ENCODE results near the gene RNF125.
"Not testable (repeated sequence)": the region's sequence is repeated elsewhere in the genome, so short reads cannot be mapped to it uniquely, and the experiment has no call there.

Gene RNF125

DNA sequence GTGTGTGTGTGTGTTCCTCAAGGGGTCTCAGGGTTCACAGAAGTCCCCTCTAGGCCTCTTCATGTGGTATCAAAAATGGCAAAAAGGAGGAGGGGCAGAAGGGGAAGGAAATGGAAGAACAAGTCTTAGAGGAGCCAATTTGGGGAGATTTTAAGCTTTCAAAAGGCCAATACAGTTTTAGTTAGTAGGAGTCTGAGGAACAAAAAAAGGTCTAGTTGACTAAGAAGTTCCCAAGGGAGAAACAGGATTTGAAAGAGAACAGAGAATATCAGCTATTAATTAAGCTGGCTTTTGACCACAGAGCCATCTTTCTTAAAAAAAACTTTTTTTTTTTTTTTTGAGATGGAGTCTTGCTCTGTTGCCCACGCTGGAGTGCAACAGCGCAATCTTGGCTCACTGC, 7.1 kb downstream of the RNF125 start:
- DNase-seq (ENCODE audit: low spot score) = no peak

DNA sequence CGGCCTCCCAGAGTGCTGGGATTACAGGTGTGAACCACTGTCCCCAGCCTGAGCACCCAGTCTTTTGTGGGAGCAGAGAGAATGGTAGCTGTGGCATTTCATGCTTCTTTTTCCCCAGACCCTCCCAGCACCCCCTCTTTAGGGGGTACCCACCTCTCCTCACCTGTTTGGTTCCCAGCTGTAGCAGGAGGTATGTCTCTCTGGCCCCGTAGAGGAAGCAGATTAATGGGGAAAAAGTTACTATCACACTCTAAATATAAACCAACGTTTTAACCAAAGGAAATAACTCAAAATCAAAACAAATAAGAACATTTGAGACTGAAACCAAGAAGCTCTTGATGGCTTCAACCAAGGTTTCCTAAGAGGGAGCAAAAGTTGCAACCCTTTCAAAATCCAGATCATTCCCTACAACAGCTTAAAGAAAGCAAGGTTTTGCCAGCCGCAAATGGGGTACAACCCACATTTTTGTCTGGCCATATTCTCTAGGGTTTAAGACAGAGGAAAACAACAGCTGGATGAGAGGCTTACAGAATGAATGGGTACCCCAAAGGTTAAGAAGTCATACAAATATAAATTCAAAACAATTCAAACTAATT, 8.0 kb downstream of the RNF125 start:
- DNase-seq (ENCODE audit: low spot score) = no peak

- DNase-seq (ENCODE audit: low spot score) = no peak
Observed at GRCh38 chr18:32029558-32029957, 10.9 kb downstream of the RNF125 start.

- DNase-seq (ENCODE audit: low spot score) = no peak
Observed at GRCh38 chr18:32032609-32033008, 14.0 kb downstream of the RNF125 start.

GRCh38 chr18:32036506-32037180, 18.0 kb downstream of the RNF125 start:
- no peak for DNase-seq (ENCODE audit: low spot score)

GRCh38 chr18:32037616-32038015, 19.0 kb downstream of the RNF125 start:
- no peak for DNase-seq (ENCODE audit: low spot score)

GRCh38 chr18:32040936-32041335, 22.3 kb downstream of the RNF125 start:
- DNase-seq (ENCODE audit: low spot score) = no peak

GRCh38 chr18:32042337-32042736, 23.7 kb downstream of the RNF125 start:
- no peak for DNase-seq (ENCODE audit: low spot score)

DNA sequence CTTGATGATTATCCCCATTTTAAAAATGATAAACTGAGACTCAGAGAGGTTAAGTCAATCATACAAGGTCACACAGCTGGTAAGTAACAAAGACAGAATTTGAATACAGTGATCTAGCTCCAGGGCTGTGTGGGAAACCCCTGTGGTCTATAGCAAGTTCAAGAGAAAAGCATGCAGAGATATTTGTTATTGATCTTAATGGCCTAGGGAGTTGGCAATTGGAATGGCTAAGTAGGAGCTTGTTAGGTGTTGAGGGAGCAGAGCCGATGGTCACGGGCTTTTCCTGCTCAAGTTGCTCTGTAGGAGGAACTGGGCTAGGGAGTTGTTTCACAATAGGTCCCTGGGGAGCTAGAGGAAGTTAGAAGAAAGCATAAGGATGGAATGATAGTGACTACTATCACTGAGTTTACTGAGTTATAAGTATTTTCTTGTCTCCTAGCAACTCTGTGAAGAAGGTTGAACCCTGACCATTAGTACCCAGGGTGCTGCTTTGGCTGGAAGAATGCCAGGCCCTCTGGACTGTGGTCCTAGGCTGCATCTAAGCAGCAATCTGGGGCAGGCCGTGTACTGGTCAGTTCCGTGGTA, 30.0 kb downstream of the RNF125 start:
- no peak for DNase-seq (ENCODE audit: low spot score)

GRCh38 chr18:32049393-32050171, 31.0 kb downstream of the RNF125 start:
- DNase-seq (ENCODE audit: low spot score) = no peak

DNA sequence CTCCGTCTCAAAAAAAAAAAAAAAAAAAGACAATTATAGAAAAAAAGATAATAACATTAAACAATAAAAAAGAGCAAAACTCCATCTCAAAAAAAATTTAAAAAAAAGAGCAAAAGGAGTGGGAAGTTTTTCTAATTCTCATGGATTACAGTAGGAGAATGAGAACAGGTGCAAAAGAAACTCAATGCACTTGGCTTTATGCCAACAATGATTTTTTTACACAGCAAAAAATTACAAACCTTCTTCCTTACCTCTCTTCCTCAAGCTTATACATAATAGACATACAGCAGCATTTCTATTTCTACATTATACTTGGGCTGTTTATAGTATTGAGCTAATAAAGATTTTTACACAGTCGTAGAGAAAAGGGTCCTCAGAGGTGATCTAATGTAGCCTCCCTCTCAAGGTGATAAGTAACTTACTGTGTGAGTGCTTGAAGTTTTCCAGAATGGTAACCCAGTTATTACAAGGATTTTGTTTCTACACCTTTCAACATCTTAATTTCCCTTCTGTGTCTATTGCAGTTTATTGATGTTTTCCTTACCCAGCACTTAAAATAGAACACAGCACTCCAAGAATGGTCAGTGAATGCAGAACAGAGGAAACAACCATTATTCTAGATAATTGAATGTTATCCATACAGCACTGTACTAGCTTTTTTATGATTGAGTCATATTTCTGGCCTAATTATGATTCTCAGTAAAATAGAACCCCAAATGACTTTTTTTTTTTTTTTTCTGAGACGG, 38.2 kb downstream of the RNF125 start:
- DNase-seq (ENCODE audit: low spot score) = no peak

DNA sequence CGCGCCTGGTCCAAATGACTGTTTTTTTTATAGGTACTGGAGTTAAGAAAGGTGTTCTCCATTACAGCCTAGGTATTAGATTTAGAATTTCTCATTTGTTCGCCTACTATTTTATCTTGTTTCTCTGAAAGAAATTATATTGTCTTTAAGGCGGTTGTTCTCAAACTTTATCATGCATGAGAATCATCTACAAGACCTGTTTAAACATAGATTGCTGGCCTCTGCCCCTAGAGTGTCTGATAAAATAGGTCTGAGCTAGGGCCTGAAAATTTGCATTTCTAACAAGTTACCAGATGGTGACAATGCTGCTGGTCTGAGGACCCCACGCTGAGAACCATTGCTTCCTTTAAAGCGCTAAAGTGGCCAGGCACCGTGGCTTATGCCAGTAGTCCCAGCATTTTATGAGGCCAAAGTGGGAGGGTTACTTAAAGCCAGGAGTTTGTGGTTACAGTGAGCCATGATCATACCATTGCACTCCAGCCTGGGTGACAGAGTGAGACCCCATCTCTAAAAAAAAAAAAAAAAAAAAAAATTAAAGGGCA, 39.1 kb downstream of the RNF125 start:
- peak; percentile 33 for DNase-seq (ENCODE audit: low spot score)

DNA sequence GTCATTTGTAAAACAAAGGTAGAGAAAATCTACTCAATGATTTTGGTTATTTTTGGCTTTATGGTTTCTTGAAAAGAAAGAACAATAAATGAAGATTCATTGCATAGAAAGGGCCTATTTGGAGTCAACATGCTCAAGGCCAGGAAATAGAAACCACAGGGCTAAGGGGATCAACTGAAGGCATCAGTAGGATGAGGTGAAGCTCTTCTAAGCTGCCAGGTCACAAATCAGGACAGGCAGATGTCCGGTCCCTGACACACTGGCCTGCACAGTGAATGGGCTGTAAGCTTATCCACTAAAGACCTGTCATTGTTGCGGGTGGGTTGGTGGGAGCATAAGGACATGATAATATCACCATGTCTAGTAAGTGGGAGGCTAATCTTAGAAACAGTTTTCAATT, 41.4 kb downstream of the RNF125 start:
- no peak for DNase-seq (ENCODE audit: low spot score)

- no peak for DNase-seq (ENCODE audit: low spot score)
Observed at GRCh38 chr18:32067375-32068167, 48.9 kb downstream of the RNF125 start.

DNA sequence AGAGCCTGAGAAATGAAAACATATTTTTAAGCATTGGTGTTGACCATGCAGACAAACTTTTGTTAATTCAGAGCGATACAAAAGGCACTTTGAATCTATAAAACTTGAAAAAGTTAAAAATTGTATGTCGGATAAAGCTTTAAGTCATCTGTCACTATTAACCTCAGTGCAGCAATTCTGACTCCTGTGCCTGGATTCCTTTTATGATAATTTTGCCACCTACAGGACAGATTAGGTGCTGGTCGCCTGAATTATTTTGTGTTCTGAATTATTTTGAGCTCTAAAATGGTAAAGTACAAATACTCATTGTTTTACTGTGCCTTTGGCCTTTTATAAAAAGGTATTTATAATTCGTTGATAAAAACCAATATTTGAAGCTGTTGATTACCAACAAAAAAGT, 53.7 kb downstream of the RNF125 start:
- peak; percentile 14 for DNase-seq (ENCODE audit: low spot score)

DNA sequence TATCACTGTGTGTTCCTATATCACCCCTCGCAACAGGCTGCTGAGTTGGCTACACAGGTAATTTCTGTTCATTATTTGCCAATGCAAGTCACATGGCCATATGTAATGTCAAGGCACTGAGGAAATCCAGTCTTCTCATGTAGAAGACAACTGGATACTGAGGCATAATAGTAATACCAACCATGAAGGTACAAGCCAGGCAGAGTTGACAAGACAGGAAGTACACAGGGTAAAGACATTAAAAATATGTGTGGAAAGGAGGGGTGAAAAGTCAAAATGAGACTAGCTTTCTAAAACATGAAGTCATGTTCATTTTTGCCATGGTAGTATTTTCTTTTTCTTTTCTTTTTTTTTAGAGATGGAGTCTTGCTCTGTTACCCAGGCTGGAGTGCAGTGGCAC, 55.6 kb downstream of the RNF125 start:
- DNase-seq (ENCODE audit: low spot score) = no peak

- DNase-seq (ENCODE audit: low spot score) = no peak
Observed at GRCh38 chr18:32078845-32079244, 60.2 kb downstream of the RNF125 start.

DNA sequence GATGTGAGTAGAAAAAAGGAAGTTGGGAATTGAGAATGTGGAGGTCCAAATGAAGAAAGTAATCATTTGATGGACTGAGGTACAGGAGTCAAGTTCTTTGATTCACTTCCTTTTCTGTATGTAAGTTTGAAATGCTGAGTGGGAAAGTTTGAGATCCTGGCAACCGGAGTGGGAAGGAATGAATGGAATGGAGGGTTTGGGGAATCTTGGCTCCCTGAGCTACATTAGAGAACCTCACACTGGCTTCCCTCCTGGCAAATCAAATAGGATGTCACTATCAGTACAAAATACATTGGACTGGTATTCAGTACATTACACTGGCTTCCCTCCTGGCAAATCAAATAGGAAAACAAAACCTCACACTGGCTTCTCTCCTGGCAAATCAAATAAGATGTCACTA, 63.3 kb downstream of the RNF125 start:
- DNase-seq (ENCODE audit: low spot score) = no peak

DNA sequence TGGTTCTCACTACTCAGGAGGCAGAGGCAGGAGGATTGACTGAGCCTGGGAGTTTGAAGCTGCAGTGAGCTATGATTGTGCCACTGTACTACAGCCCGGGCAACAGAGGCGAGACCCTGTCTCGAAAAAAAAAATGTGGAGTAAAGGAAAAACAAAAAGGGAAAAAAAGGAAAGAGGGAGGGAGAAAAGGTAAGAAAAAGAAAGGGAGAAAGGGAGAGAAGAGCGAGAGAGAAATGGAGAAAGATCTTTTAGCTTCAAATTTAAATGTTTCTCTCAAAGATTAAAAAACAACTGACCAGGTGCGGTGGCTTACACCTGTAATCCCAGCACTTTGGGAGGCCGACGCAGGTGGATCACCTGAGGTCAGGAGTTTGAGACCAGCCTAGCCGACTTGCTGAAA, 65.2 kb downstream of the RNF125 start:
- no peak for DNase-seq (ENCODE audit: low spot score)

GRCh38 chr18:32086881-32087280, 68.3 kb downstream of the RNF125 start:
- DNase-seq (ENCODE audit: low spot score) = no peak

DNA sequence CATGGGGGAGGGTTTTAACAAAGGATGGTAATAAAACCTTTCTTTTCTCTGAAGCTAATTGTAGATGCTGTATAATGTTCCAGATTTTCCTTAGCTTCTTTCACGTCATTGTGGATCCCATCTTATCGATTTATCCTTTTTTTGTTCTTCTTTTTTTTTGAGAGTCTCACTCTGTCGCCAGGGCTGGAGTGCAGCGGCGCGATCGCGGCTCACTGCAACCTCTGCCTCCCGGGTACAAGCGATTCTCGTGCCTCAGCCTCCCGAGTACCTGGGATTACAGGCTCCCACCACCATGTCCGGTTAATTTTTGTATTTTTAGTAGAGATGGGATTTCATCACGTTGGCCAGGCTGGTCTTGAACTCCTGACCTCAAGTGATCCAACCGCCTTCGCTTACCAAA, 72.2 kb downstream of the RNF125 start:
- DNase-seq (ENCODE audit: low spot score) = not testable (repeated sequence)

Measured in cerebellar cortex (tissue), 1 donor.